ENCODE measurements around the gene ATAD3C.

DNA sequence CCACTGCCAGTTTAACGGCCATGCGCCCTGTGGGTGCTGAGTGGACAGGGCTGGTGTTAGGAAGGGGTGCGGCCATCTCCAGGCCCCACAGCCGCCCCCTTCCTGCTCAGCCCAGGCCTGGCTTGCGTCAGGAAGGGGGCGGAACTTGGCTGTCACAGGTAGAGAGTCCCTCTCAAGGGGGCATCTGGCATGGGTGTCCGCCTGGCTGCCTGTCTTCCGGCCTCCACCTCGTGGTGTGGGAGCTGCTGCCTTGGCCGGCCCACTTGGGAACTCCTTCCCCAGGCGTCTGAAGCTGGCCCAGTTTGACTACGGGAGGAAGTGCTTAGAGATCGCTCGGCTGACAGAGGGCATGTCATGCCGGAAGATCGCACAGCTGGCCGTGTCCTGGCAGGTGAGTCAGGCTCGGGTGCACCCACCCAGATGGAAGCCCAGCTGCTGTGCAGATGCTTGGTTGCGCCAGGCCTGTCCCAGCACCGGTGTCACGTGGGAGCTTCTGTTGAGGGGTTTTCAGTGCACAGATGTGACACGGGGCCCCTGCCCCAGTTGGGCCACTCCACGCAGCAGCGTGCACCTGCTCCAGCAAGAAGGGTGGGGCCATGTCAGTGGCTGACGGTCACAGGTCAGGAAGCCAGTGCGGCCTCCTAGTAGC lies 13.0 kb downstream of the ATAD3C start:
- TF ChIP-seq CTCF (IDR thresholded peaks at IDR 0.05) (no peak), EZH2 (IDR thresholded peaks at IDR 0.05) (no peak), EZH2phosphoT487 (IDR thresholded peaks at IDR 0.05) (no peak)

All from neural progenitor cell (in vitro differentiated cells).